Measurements from ENCODE around the gene PRKCA.

PRKCA gene

GRCh38 chr17:66839616-66840015 is 537.2 kb downstream of the PRKCA start:
- H3K4me1 ChIP-seq (ENCODE audit: control insufficient read depth, insufficient read depth, low read length): no peaks in the 10 kb centered on the region; the same call in 1 of the 2 replicates
- H3K27ac ChIP-seq (ENCODE audit: low read length): no peak overlapping the region
- WGBS (ENCODE audit: insufficient coverage, insufficient read length): no CpG with 5 or more reads among the region's 9 CpGs
- no peak overlapping the region for H3K4me3 ChIP-seq (ENCODE audit: low read length)
- no peaks in the 10 kb centered on the region for H3K9me3 ChIP-seq (ENCODE audit: control insufficient read depth, insufficient read depth, low read length)
- no peaks in the 10 kb centered on the region; the same call in 1 of the 2 replicates for H3K27me3 ChIP-seq (ENCODE audit: control insufficient read depth, insufficient read depth, low read length)
- no peaks in the 10 kb centered on the region for H3K36me3 ChIP-seq (ENCODE audit: control insufficient read depth, insufficient read depth, low read length)
- no peak for DNase-seq (ENCODE audit: low read depth, low spot score)

- no peak overlapping the region for H3K27ac ChIP-seq (ENCODE audit: low read length)
- no peaks in the 10 kb centered on the region; the same call in 1 of the 2 replicates for H3K27me3 ChIP-seq (ENCODE audit: control insufficient read depth, insufficient read depth, low read length)
- no peaks in the 10 kb centered on the region; the same call in 1 of the 2 replicates for H3K4me1 ChIP-seq (ENCODE audit: control insufficient read depth, insufficient read depth, low read length)
- no CpG with 5 or more reads among the region's 10 CpGs for WGBS (ENCODE audit: insufficient coverage, insufficient read length)
- no peak overlapping the region for H3K4me3 ChIP-seq (ENCODE audit: low read length)
- DNase-seq (ENCODE audit: low read depth, low spot score): no peak
- H3K9me3 ChIP-seq (ENCODE audit: control insufficient read depth, insufficient read depth, low read length): no peaks in the 10 kb centered on the region
- no peaks in the 10 kb centered on the region for H3K36me3 ChIP-seq (ENCODE audit: control insufficient read depth, insufficient read depth, low read length)
Observed at GRCh38 chr17:66840061-66840460, 537.6 kb downstream of the PRKCA start.

DNA sequence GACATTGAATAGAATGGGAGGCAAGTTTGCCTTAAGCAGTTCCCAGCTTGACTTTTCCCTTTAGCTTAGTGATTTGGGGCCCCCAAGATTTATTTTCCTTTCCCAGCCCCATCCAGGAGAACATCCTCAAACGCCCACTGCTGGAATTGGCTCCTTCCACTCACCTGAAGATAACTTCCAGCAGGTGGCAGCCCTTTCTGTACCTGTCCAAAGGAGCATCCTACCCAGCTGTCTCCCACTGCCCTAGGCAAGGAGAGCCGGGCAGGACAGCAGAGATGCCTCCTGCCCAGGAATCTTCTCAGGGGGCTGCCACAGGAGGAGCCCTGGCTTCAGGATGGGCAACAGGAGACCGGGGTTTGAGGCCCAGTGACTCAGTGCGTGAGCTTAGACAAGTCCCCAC is 538.9 kb downstream of the PRKCA start:
- no peak for DNase-seq (ENCODE audit: low read depth, low spot score)
- WGBS (ENCODE audit: insufficient coverage, insufficient read length): no CpG with 5 or more reads among the region's 4 CpGs

GRCh38 chr17:66841744-66842143 is 539.3 kb downstream of the PRKCA start:
- Histone ChIP-seq H3K36me3 (ENCODE audit: control insufficient read depth, insufficient read depth, low read length) (no peaks in the 10 kb centered on the region), H3K27ac (ENCODE audit: low read length) (no peak overlapping the region), H3K27me3 (ENCODE audit: control insufficient read depth, insufficient read depth, low read length) (no peaks in the 10 kb centered on the region), H3K4me3 (ENCODE audit: low read length) (no peak overlapping the region), H3K4me1 (ENCODE audit: control insufficient read depth, insufficient read depth, low read length) (no peaks in the 10 kb centered on the region), H3K9me3 (ENCODE audit: control insufficient read depth, insufficient read depth, low read length) (no peaks in the 10 kb centered on the region)
- no peak for DNase-seq (ENCODE audit: low read depth, low spot score)
- WGBS (ENCODE audit: insufficient coverage, insufficient read length): no CpG with 5 or more reads among the region's 4 CpGs

More for the DNA sequence above, 538.9 kb downstream of the PRKCA start:
- no peaks in the 10 kb centered on the region for H3K27me3 ChIP-seq (ENCODE audit: control insufficient read depth, insufficient read depth, low read length)
- no peak overlapping the region for H3K4me3 ChIP-seq (ENCODE audit: low read length)
- no peak overlapping the region for H3K27ac ChIP-seq (ENCODE audit: low read length)
- no peaks in the 10 kb centered on the region for H3K9me3 ChIP-seq (ENCODE audit: control insufficient read depth, insufficient read depth, low read length)
- H3K36me3 ChIP-seq (ENCODE audit: control insufficient read depth, insufficient read depth, low read length): no peaks in the 10 kb centered on the region
- H3K4me1 ChIP-seq (ENCODE audit: control insufficient read depth, insufficient read depth, low read length): no peaks in the 10 kb centered on the region

DNA sequence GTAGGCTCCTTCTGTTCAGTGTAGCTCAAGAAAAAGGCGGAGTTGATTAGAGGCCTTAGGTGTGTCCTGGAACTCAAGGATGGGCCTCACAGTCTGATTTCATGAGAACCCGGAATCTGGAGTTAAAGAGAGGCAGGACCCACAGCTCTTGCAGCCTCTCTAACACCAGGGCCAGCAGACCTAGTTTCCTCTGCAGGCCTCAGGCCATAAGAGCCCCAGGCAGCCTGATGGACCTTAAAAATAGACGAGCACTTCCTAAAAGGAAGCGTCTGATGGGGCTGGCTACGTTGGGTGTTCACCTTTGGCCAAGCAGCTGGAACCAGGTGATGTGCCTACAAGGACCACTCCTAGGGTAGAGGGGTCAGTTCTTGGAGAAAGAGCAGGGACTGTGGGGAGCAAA is 540.1 kb downstream of the PRKCA start:
- Histone ChIP-seq H3K27ac (ENCODE audit: low read length) (no peak overlapping the region), H3K9me3 (ENCODE audit: control insufficient read depth, insufficient read depth, low read length) (no peaks in the 10 kb centered on the region), H3K27me3 (ENCODE audit: control insufficient read depth, insufficient read depth, low read length) (no peaks in the 10 kb centered on the region), H3K36me3 (ENCODE audit: control insufficient read depth, insufficient read depth, low read length) (no peaks in the 10 kb centered on the region), H3K4me3 (ENCODE audit: low read length) (no peak overlapping the region), H3K4me1 (ENCODE audit: control insufficient read depth, insufficient read depth, low read length) (no peaks in the 10 kb centered on the region)
- no CpG with 5 or more reads among the region's 5 CpGs for WGBS (ENCODE audit: insufficient coverage, insufficient read length)
- no peak for DNase-seq (ENCODE audit: low read depth, low spot score)

DNA sequence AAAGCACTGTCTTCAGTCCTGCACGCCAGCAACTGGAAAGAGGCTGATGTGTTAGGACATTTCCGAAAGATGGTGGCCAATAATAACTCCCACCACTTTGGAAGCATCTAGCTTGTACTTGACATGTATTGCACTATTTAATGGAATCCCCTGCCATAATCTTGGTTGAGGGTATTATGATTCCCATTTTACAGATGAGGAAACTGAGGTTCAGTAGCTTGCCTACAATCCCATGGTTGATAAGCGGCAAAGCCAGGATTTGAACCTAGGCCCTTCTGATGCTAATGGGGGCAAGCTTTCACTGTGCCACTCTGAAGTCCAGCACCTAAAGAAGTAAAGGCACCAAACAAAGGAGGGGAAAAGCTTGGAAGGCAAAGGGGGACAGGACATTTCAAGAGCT is 540.5 kb downstream of the PRKCA start:
- no peak for DNase-seq (ENCODE audit: low read depth, low spot score)
- no peaks in the 10 kb centered on the region for H3K36me3 ChIP-seq (ENCODE audit: control insufficient read depth, insufficient read depth, low read length)
- WGBS (ENCODE audit: insufficient coverage, insufficient read length): no CpG with 5 or more reads among the region's 3 CpGs
- no peaks in the 10 kb centered on the region for H3K9me3 ChIP-seq (ENCODE audit: control insufficient read depth, insufficient read depth, low read length)
- H3K4me3 ChIP-seq (ENCODE audit: low read length): no peak overlapping the region
- no peaks in the 10 kb centered on the region for H3K4me1 ChIP-seq (ENCODE audit: control insufficient read depth, insufficient read depth, low read length)
- no peak overlapping the region for H3K27ac ChIP-seq (ENCODE audit: low read length)
- H3K27me3 ChIP-seq (ENCODE audit: control insufficient read depth, insufficient read depth, low read length): no peaks in the 10 kb centered on the region

- Histone ChIP-seq H3K27ac (ENCODE audit: low read length) (no peak overlapping the region), H3K36me3 (ENCODE audit: control insufficient read depth, insufficient read depth, low read length) (no peaks in the 10 kb centered on the region), H3K4me3 (ENCODE audit: low read length) (no peak overlapping the region), H3K9me3 (ENCODE audit: control insufficient read depth, insufficient read depth, low read length) (no peaks in the 10 kb centered on the region), H3K27me3 (ENCODE audit: control insufficient read depth, insufficient read depth, low read length) (no peaks in the 10 kb centered on the region), H3K4me1 (ENCODE audit: control insufficient read depth, insufficient read depth, low read length) (no peaks in the 10 kb centered on the region)
- DNase-seq (ENCODE audit: low read depth, low spot score): no peak
- no CpG with 5 or more reads among the region's 4 CpGs for WGBS (ENCODE audit: insufficient coverage, insufficient read length)
Observed at GRCh38 chr17:66843627-66844026, 541.2 kb downstream of the PRKCA start.

DNA sequence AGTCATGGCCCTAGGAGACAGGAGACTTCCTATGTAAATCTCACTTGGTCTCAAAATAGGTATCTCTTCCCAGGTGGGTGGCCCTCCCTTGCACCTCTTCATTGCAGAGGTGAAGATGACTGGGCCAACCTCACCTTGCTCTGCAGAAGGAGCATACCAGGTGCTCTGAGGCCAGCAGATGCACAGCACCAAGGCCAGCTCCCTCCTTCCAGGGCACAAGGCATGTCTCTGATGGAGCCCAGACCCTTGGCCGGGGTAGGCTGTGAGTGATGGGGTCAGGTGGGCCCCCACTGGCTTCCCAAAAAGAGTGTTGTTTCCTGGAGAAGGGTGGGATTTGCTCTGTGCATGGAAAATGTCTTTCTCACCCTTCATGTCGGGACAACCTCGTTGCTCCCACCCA is 545.3 kb downstream of the PRKCA start:
- H3K27me3 ChIP-seq (ENCODE audit: control insufficient read depth, insufficient read depth, low read length): no peaks in the 10 kb centered on the region
- no CpG with 5 or more reads among the region's 3 CpGs for WGBS (ENCODE audit: insufficient coverage, insufficient read length)

DNA sequence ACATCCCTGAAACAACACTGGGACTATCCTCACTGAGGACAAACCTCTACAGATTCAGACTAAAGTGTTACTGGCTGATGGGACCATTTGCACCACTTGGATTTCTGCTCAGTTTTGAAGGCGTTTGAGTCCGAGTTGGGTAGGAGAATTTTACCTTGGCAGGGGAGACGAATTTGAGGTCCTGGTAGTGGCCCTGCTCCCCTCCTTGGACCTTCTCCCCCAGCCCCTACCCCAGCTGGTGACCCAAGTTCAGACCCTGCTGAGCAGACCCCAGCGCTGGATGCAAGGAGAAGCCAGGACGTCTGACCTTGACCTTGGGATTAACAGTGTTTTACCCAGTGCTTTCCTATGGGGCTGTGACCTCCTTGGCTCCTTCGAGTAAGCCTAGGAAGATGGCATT is 546.1 kb downstream of the PRKCA start:
- H3K4me1 ChIP-seq (ENCODE audit: control insufficient read depth, insufficient read depth, low read length): no peaks in the 10 kb centered on the region
- no peaks in the 10 kb centered on the region; the same call in 1 of the 2 replicates for H3K27me3 ChIP-seq (ENCODE audit: control insufficient read depth, insufficient read depth, low read length)
- no peak overlapping the region for H3K27ac ChIP-seq (ENCODE audit: low read length)
- DNase-seq (ENCODE audit: low read depth, low spot score): no peak
- WGBS (ENCODE audit: insufficient coverage, insufficient read length): no CpG with 5 or more reads among the region's 6 CpGs
- no peaks in the 10 kb centered on the region for H3K36me3 ChIP-seq (ENCODE audit: control insufficient read depth, insufficient read depth, low read length)
- no peak overlapping the region for H3K4me3 ChIP-seq (ENCODE audit: low read length)
- no peaks in the 10 kb centered on the region for H3K9me3 ChIP-seq (ENCODE audit: control insufficient read depth, insufficient read depth, low read length)

More for the DNA sequence above, 545.3 kb downstream of the PRKCA start:
- Histone ChIP-seq H3K4me3 (ENCODE audit: low read length) (no peak overlapping the region), H3K4me1 (ENCODE audit: control insufficient read depth, insufficient read depth, low read length) (no peaks in the 10 kb centered on the region), H3K9me3 (ENCODE audit: control insufficient read depth, insufficient read depth, low read length) (no peaks in the 10 kb centered on the region), H3K36me3 (ENCODE audit: control insufficient read depth, insufficient read depth, low read length) (no peaks in the 10 kb centered on the region), H3K27ac (ENCODE audit: low read length) (no peak overlapping the region)
- no peak for DNase-seq (ENCODE audit: low read depth, low spot score)

DNA sequence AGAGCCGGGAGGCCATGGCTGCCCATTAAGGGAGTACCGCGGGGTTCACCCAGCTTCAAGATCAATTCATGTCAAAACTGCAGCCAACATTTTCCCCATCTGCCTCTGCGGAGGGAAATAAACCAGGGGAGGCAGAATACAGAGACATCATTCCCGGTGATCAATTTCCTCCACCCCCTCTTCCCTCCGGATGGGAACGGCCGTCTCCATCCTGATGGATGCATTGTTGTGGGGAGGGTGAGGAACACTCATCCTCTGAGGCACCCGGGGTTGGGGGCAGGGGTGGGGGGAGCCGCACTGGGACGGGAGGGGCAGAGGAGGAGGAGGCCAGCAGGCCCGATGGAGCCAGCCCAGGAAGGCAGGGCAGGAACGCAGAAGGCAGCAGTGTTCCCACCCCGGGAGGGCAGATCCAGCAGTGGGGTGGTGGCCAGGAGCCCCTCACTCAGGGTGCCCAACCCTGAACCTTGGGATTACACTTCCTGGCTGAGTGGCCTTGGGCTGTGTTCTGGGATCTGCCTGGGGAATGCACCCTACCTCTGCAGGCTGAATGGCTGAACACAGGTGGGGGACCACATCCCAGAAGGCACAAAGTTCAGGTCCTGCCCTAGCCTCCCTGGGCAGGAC is 546.7 kb downstream of the PRKCA start:
- H3K9me3 ChIP-seq (ENCODE audit: control insufficient read depth, insufficient read depth, low read length): no peaks in the 10 kb centered on the region
- no peaks in the 10 kb centered on the region for H3K36me3 ChIP-seq (ENCODE audit: control insufficient read depth, insufficient read depth, low read length)
- DNase-seq (ENCODE audit: low read depth, low spot score): no peak
- H3K4me3 ChIP-seq (ENCODE audit: low read length): no peak overlapping the region
- no CpG with 5 or more reads among the region's 14 CpGs for WGBS (ENCODE audit: insufficient coverage, insufficient read length)
- no peaks in the 10 kb centered on the region for H3K4me1 ChIP-seq (ENCODE audit: control insufficient read depth, insufficient read depth, low read length)
- no peak overlapping the region for H3K27ac ChIP-seq (ENCODE audit: low read length)
- no peaks in the 10 kb centered on the region; the same call in 1 of the 2 replicates for H3K27me3 ChIP-seq (ENCODE audit: control insufficient read depth, insufficient read depth, low read length)

Measured in iPS DF 6.9 (cell line).